ENCODE data around the gene RAPGEF5.

- TF ChIP-seq EZH2 (IDR thresholded peaks at IDR 0.05): no peak
- TF ChIP-seq POLR2AphosphoS5 (IDR thresholded peaks at IDR 0.05; ENCODE audit: borderline replicate concordance, low read depth, low read length): no peak
- no peak for TF ChIP-seq FOXP2 (optimal IDR thresholded peaks at IDR 0.05; ENCODE audit: control extremely low read depth, extremely low read length, insufficient read depth)
These were observed 218.1 kb downstream of the RAPGEF5 start for GRCh38 chr7:22138886-22139285.
